Smooth muscle cell (in vitro differentiated cells): ENCODE results near the gene TTC1. TPM values are rescaled to one million over a fixed set of nuclear protein-coding genes. Genes with fewer than 3 reads are reported as not detected.

ENCODE experiments used
- DNase-seq: peaks from one replicate; lab custom pipeline; 2025; ENCODE audit not compliant: unreplicated experiment; lab: John Stamatoyannopoulos, UW
- H2AFZ ChIP-seq: fragments of 200-600 bp; sonication (generic); 2 replicates; pipeline ENCODE4 v1.6.0; 2016; ENCODE audit warnings: antibody characterized with exemption, low read depth, mild to moderate bottlenecking
- H3F3A ChIP-seq: fragments of 200-600 bp; sonication (generic); 2 replicates; pipeline ENCODE4 v1.6.0; 2017; ENCODE audit warnings: antibody characterized with exemption, low read depth
- H3K27ac ChIP-seq: fragments of 200-600 bp; sonication (generic); 2 replicates; pipeline ENCODE4 v1.5.1; 2016; ENCODE audit warnings: low read depth, mild to moderate bottlenecking
- H3K27me3 ChIP-seq: fragments of 200-600 bp; sonication (generic); 2 replicates; pipeline ENCODE4 v1.6.1; 2016; ENCODE audit warnings: low read depth, mild to moderate bottlenecking
- H3K36me3 ChIP-seq: fragments of 200-600 bp; sonication (generic); 2 replicates; pipeline ENCODE4 v1.5.1; 2016; ENCODE audit warnings: low read depth
- H3K4me1 ChIP-seq: fragments of 200-600 bp; sonication (generic); 2 replicates; pipeline ENCODE4 v1.5.1; 2016; ENCODE audit warnings: low read depth
- H3K4me2 ChIP-seq: fragments of 200-600 bp; sonication (generic); 2 replicates; pipeline ENCODE4 v1.6.0; 2016; ENCODE audit warnings: mild to moderate bottlenecking
- H3K4me3 ChIP-seq: fragments of 200-600 bp; sonication (generic); 2 replicates; pipeline ENCODE4 v1.5.1; 2016; ENCODE audit warnings: mild to moderate bottlenecking
- H3K79me2 ChIP-seq: fragments of 200-600 bp; sonication (generic); 2 replicates; pipeline ENCODE4 v1.6.0; 2016; ENCODE audit warnings: low read depth, mild to moderate bottlenecking
- H3K9ac ChIP-seq: fragments of 200-600 bp; sonication (generic); 2 replicates; pipeline ENCODE4 v1.6.0; 2016; ENCODE audit warnings: low read depth
- H3K9me3 ChIP-seq: fragments of 200-600 bp; sonication (generic); replicated peaks from 2 replicates; pipeline ENCODE4 v1.5.1; 2016; ENCODE audit warnings: low read depth
- H4K20me1 ChIP-seq: fragments of 200-600 bp; sonication (generic); 2 replicates; pipeline ENCODE4 v1.6.0; 2016; ENCODE audit warnings: low read depth
- WGBS: methylation state at CpG from one replicate; pipeline ENCODE4 v1.1.7; 2016; ENCODE audit warnings: low lambda C conversion rate; 5-methylcytosine and 5-hydroxymethylcytosine counted together
- polyA plus RNA-seq: library from polyadenylated mRNA; unstranded; fragments of >200 nt; fragmentation: Nextera tagmentation; extraction: Ambion mirVana; gene quantifications from 2 replicates; pipeline ENCODE4 v1.2.1, GENCODE V29; 2016
- total RNA-seq: library from RNA; depleted of rRNA; stranded (reverse); fragments of >200 nt; gene quantifications from 2 replicates; pipeline ENCODE4 v1.2.3, GENCODE V29; 2014
- TF ChIP-seq, protein P1 (sequence below): fragments of 200-600 bp; sonication (generic); IDR thresholded peaks from 2 replicates; pipeline ENCODE4 v1.5.1; 2017; ENCODE audit warnings: borderline replicate concordance, mild to moderate bottlenecking, antibody characterized with exemption; ENCODE audit not compliant: insufficient read depth, poor library complexity, severe bottlenecking

Gene TTC1
- total and polyA plus RNA-seq, 2 experiments from 2014 or later, result 31.5 to 50.7 TPM

DNA sequence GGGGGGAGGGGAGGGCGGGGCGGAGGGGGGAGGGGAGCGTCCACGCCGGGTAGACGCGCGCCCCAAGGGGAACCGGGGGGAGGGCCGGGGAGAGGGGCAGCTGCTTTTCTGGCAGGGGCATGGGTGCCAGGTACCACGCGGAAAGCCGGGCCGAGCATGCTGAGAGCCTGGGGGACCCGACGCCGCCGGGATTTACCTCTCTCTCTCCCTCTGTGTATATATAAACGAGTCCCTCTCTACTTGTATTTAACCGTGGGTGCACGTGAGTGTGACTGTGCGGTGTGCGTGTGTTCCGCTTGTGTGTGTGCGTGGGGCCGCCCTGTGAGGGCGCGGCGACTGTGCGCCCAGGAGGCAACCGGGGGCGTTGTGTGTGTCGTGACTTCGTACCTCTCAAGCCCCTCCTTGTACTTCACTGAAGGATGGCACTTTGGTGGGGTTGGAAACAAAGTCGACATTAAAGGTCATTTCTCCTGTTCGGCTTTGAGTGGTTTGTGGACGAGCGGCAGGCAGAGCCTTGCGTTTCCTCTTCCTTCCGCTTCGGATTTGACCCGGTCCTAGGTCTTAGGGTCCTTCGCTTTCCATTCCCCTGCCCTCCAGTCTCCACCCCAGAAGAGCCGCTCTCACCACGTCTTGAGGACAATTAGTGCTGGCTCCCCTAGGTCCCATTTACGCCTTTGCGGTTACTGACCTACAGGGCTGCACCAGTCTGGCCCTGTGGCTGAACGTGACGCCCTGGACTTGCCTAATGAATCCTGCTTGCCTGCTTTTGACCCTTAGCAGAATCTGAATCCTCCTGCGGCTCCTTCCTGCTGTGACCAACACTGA, 36.2 kb upstream of the TTC1 start:
- Histone ChIP-seq H3F3A (peaks cover 5% of the 10 kb centered on the region), H3K27ac (no peak overlapping the region), H3K36me3 (no peaks in the 10 kb centered on the region), H2AFZ (no peak overlapping the region), H3K4me3 (peak overlapping the region; percentile 47), H4K20me1 (no peaks in the 10 kb centered on the region), H3K79me2 (no peaks in the 10 kb centered on the region), H3K9ac (no peak overlapping the region), H3K4me2 (peak overlapping the region; percentile 88), H3K27me3 (peaks cover 53% of the 10 kb centered on the region), H3K4me1 (no peaks in the 10 kb centered on the region), H3K9me3 (no peaks in the 10 kb centered on the region)
- DNase-seq, result no peak
- TF ChIP-seq, protein P1, sequence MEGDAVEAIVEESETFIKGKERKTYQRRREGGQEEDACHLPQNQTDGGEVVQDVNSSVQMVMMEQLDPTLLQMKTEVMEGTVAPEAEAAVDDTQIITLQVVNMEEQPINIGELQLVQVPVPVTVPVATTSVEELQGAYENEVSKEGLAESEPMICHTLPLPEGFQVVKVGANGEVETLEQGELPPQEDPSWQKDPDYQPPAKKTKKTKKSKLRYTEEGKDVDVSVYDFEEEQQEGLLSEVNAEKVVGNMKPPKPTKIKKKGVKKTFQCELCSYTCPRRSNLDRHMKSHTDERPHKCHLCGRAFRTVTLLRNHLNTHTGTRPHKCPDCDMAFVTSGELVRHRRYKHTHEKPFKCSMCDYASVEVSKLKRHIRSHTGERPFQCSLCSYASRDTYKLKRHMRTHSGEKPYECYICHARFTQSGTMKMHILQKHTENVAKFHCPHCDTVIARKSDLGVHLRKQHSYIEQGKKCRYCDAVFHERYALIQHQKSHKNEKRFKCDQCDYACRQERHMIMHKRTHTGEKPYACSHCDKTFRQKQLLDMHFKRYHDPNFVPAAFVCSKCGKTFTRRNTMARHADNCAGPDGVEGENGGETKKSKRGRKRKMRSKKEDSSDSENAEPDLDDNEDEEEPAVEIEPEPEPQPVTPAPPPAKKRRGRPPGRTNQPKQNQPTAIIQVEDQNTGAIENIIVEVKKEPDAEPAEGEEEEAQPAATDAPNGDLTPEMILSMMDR, result no peak
- WGBS, result 63% methylated on average over 43 of the region's 50 CpGs

DNA sequence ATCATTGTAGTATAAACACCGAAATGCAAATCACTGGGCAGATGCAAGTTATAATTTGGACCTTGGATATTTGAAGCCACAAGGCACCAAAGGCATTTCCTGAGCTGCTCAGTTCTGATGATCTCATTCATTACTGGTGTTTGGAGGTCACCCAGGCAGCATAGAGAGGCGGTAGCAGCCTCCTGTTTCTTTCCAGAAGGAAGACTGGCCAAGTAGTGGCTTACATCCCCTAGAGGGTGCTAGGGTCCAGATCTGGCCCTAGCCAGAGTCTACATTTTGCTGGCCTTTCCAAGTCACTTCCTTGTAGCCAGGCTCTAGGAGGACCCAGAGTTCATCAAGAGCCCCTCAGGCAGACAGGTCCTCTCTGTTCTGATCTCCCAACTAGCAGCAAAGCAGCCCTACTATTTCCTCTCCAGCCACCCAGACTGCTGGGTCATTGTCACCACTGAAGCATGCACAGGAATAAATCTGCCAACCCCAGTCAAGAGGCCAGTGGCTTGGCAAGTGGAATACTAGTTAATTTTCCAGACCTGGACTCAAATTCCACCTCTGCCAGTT, 33.4 kb upstream of the TTC1 start:
- TF ChIP-seq, protein P1, result peak; percentile 27
- Histone ChIP-seq H3K9me3 (no peaks in the 10 kb centered on the region), H3K4me3 (no peak overlapping the region), H3K4me2 (peak overlapping the region; percentile 20), H3F3A (peaks cover 9% of the 10 kb centered on the region), H3K36me3 (no peaks in the 10 kb centered on the region), H3K4me1 (no peaks in the 10 kb centered on the region), H2AFZ (no peak overlapping the region), H3K9ac (no peak overlapping the region), H4K20me1 (no peaks in the 10 kb centered on the region), H3K27me3 (peaks cover 50% of the 10 kb centered on the region), H3K27ac (peak overlapping the region; percentile 45), H3K79me2 (no peaks in the 10 kb centered on the region)
- WGBS, result 16% methylated on average over 2 of the region's 2 CpGs
- no peak for DNase-seq

GRCh38 chr5:159976921-159977320, 32.0 kb upstream of the TTC1 start:
- Histone ChIP-seq H3K9ac (no peak overlapping the region), H3K79me2 (no peaks in the 10 kb centered on the region), H3K9me3 (no peaks in the 10 kb centered on the region), H3K27me3 (peaks cover 41% of the 10 kb centered on the region), H3F3A (peaks cover 9% of the 10 kb centered on the region), H3K4me1 (no peaks in the 10 kb centered on the region), H3K4me3 (no peak overlapping the region), H3K27ac (no peak overlapping the region), H4K20me1 (no peaks in the 10 kb centered on the region), H3K4me2 (no peak overlapping the region), H2AFZ (no peak overlapping the region), H3K36me3 (no peaks in the 10 kb centered on the region)
- TF ChIP-seq, protein P1, result no peak
- no peak for DNase-seq
- 98% methylated on average over 3 of the region's 3 CpGs for WGBS
